ENCODE data around the gene MYOZ1.
A peak's percentile ranks its signal among the peaks of the same experiment; 100 is the strongest.
"Not testable (repeated sequence)": the region's sequence is repeated elsewhere in the genome, so short reads cannot be mapped to it uniquely, and the experiment has no call there.

Gene MYOZ1

GRCh38 chr10:73647875-73648651, 6.8 kb upstream of the MYOZ1 start:
- DNase-seq (ENCODE audit: low spot score) = no peak

GRCh38 chr10:73647211-73647874, 6.1 kb upstream of the MYOZ1 start:
- no peak for DNase-seq (ENCODE audit: low spot score)

- DNase-seq (ENCODE audit: low spot score) = no peak
Measured at GRCh38 chr10:73646598-73647041, 5.3 kb upstream of the MYOZ1 start.

- no peak for DNase-seq (ENCODE audit: low spot score)
Measured at GRCh38 chr10:73645251-73645650, 4.0 kb upstream of the MYOZ1 start.

GRCh38 chr10:73644767-73645166, 3.5 kb upstream of the MYOZ1 start:
- no peak for DNase-seq (ENCODE audit: low spot score)

- DNase-seq (ENCODE audit: low spot score) = peak; percentile 59
Measured at GRCh38 chr10:73644015-73644743, 2.9 kb upstream of the MYOZ1 start.

- no peak for DNase-seq (ENCODE audit: low spot score)
Measured at GRCh38 chr10:73643362-73643761, 2.1 kb upstream of the MYOZ1 start.

- DNase-seq (ENCODE audit: low spot score) = no peak
Measured at GRCh38 chr10:73639286-73639685, 2.0 kb downstream of the MYOZ1 start.

- DNase-seq (ENCODE audit: low spot score) = no peak
Measured at GRCh38 chr10:73635781-73636180, 5.5 kb downstream of the MYOZ1 start.

- DNase-seq (ENCODE audit: low spot score) = no peak
Measured at GRCh38 chr10:73634421-73634820, 6.9 kb downstream of the MYOZ1 start.

- no peak for DNase-seq (ENCODE audit: low spot score)
Measured at GRCh38 chr10:73629165-73629564, 12.1 kb downstream of the MYOZ1 start.

GRCh38 chr10:73628405-73628804, 12.9 kb downstream of the MYOZ1 start:
- DNase-seq (ENCODE audit: low spot score) = no peak

GRCh38 chr10:73627300-73627699, 14.0 kb downstream of the MYOZ1 start:
- no peak for DNase-seq (ENCODE audit: low spot score)

- peak; percentile 94 for DNase-seq (ENCODE audit: low spot score)
Measured at GRCh38 chr10:73625884-73626752, 15.2 kb downstream of the MYOZ1 start.

- no peak for DNase-seq (ENCODE audit: low spot score)
Measured at GRCh38 chr10:73625004-73625883, 16.0 kb downstream of the MYOZ1 start.

- DNase-seq (ENCODE audit: low spot score) = no peak
Measured at GRCh38 chr10:73623056-73623455, 18.2 kb downstream of the MYOZ1 start.

GRCh38 chr10:73620974-73621373, 20.3 kb downstream of the MYOZ1 start:
- DNase-seq (ENCODE audit: low spot score) = not testable (repeated sequence)

GRCh38 chr10:73617143-73617542, 24.1 kb downstream of the MYOZ1 start:
- DNase-seq (ENCODE audit: low spot score) = not testable (repeated sequence)

- DNase-seq (ENCODE audit: low spot score) = no peak
Measured at GRCh38 chr10:73614720-73615119, 26.6 kb downstream of the MYOZ1 start.

- DNase-seq (ENCODE audit: low spot score) = no peak
Measured at GRCh38 chr10:73609116-73609515, 32.2 kb downstream of the MYOZ1 start.

GRCh38 chr10:73601486-73601921, 39.8 kb downstream of the MYOZ1 start:
- no peak for DNase-seq (ENCODE audit: low spot score)
